ENCODE data around the gene PARD3.
"Not testable (repeated sequence)": the region's sequence is repeated elsewhere in the genome, so short reads cannot be mapped to it uniquely, and the experiment has no call there.

Gene PARD3

GRCh38 chr10:34667177-34667576 lies 147.9 kb downstream of the PARD3 start:
- peak; percentile 57 for FAIRE-seq
- DNase-seq (ENCODE audit: extremely low spot score, insufficient read length, low read depth), result no peak

GRCh38 chr10:34666008-34666704 lies 148.9 kb downstream of the PARD3 start:
- FAIRE-seq, result peak; percentile 77
- DNase-seq (ENCODE audit: extremely low spot score, insufficient read length, low read depth), result peak; percentile 20

- DNase-seq (ENCODE audit: extremely low spot score, insufficient read length, low read depth), result no peak
- no peak for FAIRE-seq
Measured at GRCh38 chr10:34664706-34665105, 150.4 kb downstream of the PARD3 start.

- DNase-seq (ENCODE audit: extremely low spot score, insufficient read length, low read depth) (no peak), FAIRE-seq (no peak)
Measured at GRCh38 chr10:34661580-34661979, 153.5 kb downstream of the PARD3 start.

GRCh38 chr10:34658934-34659333 lies 156.2 kb downstream of the PARD3 start:
- no peak for FAIRE-seq
- DNase-seq (ENCODE audit: extremely low spot score, insufficient read length, low read depth), result no peak

- no peak for FAIRE-seq
- DNase-seq (ENCODE audit: extremely low spot score, insufficient read length, low read depth), result no peak
Measured at GRCh38 chr10:34656661-34657060, 158.4 kb downstream of the PARD3 start.

GRCh38 chr10:34655286-34656170 lies 159.6 kb downstream of the PARD3 start:
- FAIRE-seq (peak; percentile 78), DNase-seq (ENCODE audit: extremely low spot score, insufficient read length, low read depth) (no peak)

GRCh38 chr10:34654211-34654610 lies 160.9 kb downstream of the PARD3 start:
- FAIRE-seq (no peak), DNase-seq (ENCODE audit: extremely low spot score, insufficient read length, low read depth) (no peak)

- no peak for FAIRE-seq
- no peak for DNase-seq (ENCODE audit: extremely low spot score, insufficient read length, low read depth)
Measured at GRCh38 chr10:34653530-34653929, 161.6 kb downstream of the PARD3 start.

- FAIRE-seq (no peak), DNase-seq (ENCODE audit: extremely low spot score, insufficient read length, low read depth) (no peak)
Measured at GRCh38 chr10:34651416-34652195, 163.5 kb downstream of the PARD3 start.

GRCh38 chr10:34650156-34650555 lies 164.9 kb downstream of the PARD3 start:
- DNase-seq (ENCODE audit: extremely low spot score, insufficient read length, low read depth), result no peak
- no peak for FAIRE-seq

- no peak for DNase-seq (ENCODE audit: extremely low spot score, insufficient read length, low read depth)
- FAIRE-seq, result no peak
Measured at GRCh38 chr10:34649385-34649784, 165.7 kb downstream of the PARD3 start.

- no peak for FAIRE-seq
- DNase-seq (ENCODE audit: extremely low spot score, insufficient read length, low read depth), result no peak
Measured at GRCh38 chr10:34648919-34649318, 166.2 kb downstream of the PARD3 start.

GRCh38 chr10:34647875-34648865 lies 166.9 kb downstream of the PARD3 start:
- no peak for FAIRE-seq
- DNase-seq (ENCODE audit: extremely low spot score, insufficient read length, low read depth), result no peak

GRCh38 chr10:34647160-34647559 lies 167.9 kb downstream of the PARD3 start:
- FAIRE-seq (no peak), DNase-seq (ENCODE audit: extremely low spot score, insufficient read length, low read depth) (no peak)

- FAIRE-seq (no peak), DNase-seq (ENCODE audit: extremely low spot score, insufficient read length, low read depth) (no peak)
Measured at GRCh38 chr10:34646331-34646730, 168.8 kb downstream of the PARD3 start.

GRCh38 chr10:34644815-34645214 lies 170.3 kb downstream of the PARD3 start:
- FAIRE-seq; DNase-seq (ENCODE audit: extremely low spot score, insufficient read length, low read depth): not testable (repeated sequence)

- DNase-seq (ENCODE audit: extremely low spot score, insufficient read length, low read depth) (no peak), FAIRE-seq (no peak)
Measured at GRCh38 chr10:34644224-34644623, 170.9 kb downstream of the PARD3 start.

- FAIRE-seq, result no peak
- no peak for DNase-seq (ENCODE audit: extremely low spot score, insufficient read length, low read depth)
Measured at GRCh38 chr10:34643620-34644019, 171.5 kb downstream of the PARD3 start.
